HAP-1 (cell line): ENCODE measurements around the gene LMO7.
"Not testable (repeated sequence)": the region's sequence is repeated elsewhere in the genome, so short reads cannot be mapped to it uniquely, and the experiment has no call there.

Experiments
- DNase-seq, 2 experiments: peaks; one replicate each; pipeline ENCODE4 v3.0.0-alpha.2; 2016 to 2020; ENCODE audit warnings: low spot score in 2 of 2
- H3K27me3 ChIP-seq: fragments of 250-450 bp; sonication (Bioruptor Pico); 2 replicates; pipeline ENCODE4 v1.5.1; 2020; ENCODE audit warnings: low read depth, mild to moderate bottlenecking, moderate library complexity
- H3K36me3 ChIP-seq: fragments of 250-450 bp; sonication (Bioruptor Pico); replicated peaks from 2 replicates; pipeline ENCODE4 v1.5.1; 2020; ENCODE audit warnings: mild to moderate bottlenecking
- H3K4me1 ChIP-seq: fragments of 250-450 bp; sonication (Bioruptor Pico); 2 replicates; pipeline ENCODE4 v1.5.1; 2020; ENCODE audit warnings: mild to moderate bottlenecking
- H3K4me3 ChIP-seq: fragments of 250-450 bp; sonication (Bioruptor Pico); 2 replicates; pipeline ENCODE4 v1.5.1; 2020; ENCODE audit warnings: mild to moderate bottlenecking, moderate library complexity
- H3K9me3 ChIP-seq: fragments of 250-450 bp; sonication (Bioruptor Pico); 2 replicates; pipeline ENCODE4 v1.5.1; 2020; ENCODE audit warnings: mild to moderate bottlenecking, moderate library complexity
- in situ Hi-C: fragments of 300-500 bp; cut with MboI; formaldehyde crosslinking; loops from 3 replicates; pipeline ENCODE4 v1.14.3; 2020; ENCODE audit warnings: low sequenced_read_pairs, inconsistent platforms, mixed read lengths

LMO7 gene

DNA sequence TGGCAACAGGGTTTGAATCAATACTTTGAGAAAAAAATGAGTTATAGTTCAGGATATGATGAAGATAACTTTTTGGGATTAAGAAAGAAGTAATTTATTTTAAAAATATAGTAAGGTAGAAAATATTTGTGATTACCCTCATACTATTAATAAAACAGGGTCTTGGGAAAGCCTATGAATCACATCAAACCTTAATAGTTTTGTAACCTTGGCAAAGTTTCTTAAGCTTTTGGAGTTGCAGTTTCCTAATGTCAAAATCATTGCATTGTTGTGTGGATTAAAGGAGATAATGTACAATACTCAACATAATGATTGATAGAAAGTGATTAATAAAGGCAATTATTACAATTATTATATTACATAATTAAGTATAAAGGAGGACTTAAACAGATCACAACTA is 149.0 kb downstream of the LMO7 start:
- Histone ChIP-seq H3K27me3 (no peaks in the 10 kb centered on the region), H3K4me1 (no peaks in the 10 kb centered on the region), H3K4me3 (no peak overlapping the region), H3K9me3 (no peaks in the 10 kb centered on the region), H3K36me3 (no peaks in the 10 kb centered on the region)
- in situ Hi-C loops: no loop called here
- no peak for DNase-seq

DNA sequence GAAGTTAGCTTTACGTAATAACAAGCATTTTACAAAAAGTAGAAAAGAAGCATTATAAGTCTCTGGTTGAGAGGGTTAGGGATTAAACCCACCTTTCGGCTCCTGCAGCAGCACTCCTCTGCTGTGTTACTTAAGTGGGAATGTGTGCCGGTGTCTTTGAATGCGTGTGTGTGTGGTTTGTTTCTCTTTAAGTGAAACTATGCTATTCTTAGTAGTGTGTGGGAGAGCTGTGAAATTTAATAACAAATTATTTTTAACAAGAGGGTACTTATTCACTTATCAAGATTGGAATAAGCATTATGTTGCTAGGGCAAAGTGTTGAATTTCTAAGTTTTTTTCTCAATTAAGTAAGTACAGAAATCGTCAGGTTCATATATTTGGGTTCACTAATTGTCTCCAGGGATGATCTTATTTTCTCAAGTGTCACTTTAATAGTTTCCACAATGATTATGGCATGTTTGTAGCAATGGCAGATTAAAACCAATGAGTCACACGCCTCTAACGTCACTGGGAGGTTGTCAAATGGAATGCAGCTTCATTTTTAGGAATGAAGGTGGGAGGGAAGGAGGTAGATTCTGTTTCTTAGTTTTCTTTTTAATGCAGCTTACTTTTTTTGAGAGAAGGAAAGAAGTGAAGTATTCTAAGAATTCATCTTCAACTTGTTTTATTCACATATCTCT is 151.3 kb downstream of the LMO7 start:
- H3K4me3 ChIP-seq: no peak overlapping the region
- H3K4me1 ChIP-seq: peaks cover 7% of the 10 kb centered on the region
- H3K27me3 ChIP-seq: no peaks in the 10 kb centered on the region
- H3K9me3 ChIP-seq: no peaks in the 10 kb centered on the region
- no peaks in the 10 kb centered on the region for H3K36me3 ChIP-seq
- DNase-seq: no peak
- in situ Hi-C loops: no loop called here

DNA sequence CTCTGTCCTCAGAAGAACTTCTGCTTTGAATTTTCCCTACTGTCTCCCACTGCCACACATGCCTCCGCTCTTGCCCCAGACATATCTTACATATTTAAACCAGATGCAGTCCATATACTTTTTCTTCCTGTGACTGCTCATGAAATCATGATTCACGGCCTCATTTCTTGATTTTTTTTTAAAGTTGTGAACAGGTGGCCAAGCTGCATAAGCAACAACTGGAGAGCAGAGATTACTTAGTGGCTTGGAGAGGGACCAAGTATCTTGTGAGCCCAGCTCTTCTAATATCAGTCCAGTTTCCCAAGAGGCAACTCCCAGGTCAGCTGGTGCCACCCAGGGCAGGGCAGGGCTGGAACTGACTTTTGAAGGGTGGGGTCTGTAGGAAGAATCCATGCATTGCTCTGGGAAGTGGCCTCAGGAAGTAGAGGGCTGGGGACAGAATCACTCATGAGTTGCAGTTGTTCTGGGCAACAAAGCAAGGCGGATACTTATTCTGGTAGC is 152.4 kb downstream of the LMO7 start:
- Histone ChIP-seq H3K4me1 (peaks cover 10% of the 10 kb centered on the region), H3K36me3 (no peaks in the 10 kb centered on the region), H3K27me3 (no peaks in the 10 kb centered on the region), H3K9me3 (no peaks in the 10 kb centered on the region), H3K4me3 (no peak overlapping the region)
- no peak for DNase-seq
- in situ Hi-C loops: no loop called here

DNA sequence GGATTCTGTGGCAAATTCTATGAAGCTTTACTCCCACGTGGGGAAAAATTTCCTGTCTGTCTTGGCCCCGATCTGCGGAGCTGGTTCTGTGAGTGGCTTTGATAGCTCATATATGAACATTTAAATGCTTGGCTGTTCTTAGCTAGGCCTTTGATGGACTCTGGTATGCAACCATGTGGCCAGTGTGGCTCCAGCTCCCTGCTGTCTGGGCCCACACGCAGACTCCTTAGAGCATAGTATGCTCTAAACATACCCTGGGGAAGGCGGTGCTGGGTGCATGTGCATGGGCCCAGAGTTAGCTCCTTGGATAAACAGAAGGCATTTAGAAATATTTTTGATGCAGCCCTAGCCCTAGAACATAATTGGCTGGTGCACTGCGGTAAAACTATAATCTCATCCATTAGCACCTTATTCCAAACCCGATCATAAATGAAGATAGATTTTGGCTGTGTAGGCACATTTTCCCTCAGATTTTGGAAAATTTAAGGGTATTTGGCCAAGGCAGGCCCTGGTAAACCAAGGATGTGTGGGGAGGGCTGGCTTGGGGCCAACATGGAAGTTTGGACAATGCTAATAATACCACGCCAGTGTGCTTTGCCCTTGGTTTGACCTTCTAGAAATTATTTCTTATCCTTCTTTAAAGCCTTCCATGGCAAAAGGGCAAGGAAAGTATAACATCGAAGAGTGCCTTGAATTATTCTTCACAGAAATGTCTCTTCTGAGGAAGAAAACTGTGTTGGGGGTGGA is 153.5 kb downstream of the LMO7 start:
- DNase-seq: no peak
- Histone ChIP-seq H3K9me3 (no peaks in the 10 kb centered on the region), H3K4me3 (no peak overlapping the region), H3K4me1 (peaks cover 10% of the 10 kb centered on the region), H3K27me3 (no peaks in the 10 kb centered on the region), H3K36me3 (no peaks in the 10 kb centered on the region)
- in situ Hi-C loops: no loop called here

DNA sequence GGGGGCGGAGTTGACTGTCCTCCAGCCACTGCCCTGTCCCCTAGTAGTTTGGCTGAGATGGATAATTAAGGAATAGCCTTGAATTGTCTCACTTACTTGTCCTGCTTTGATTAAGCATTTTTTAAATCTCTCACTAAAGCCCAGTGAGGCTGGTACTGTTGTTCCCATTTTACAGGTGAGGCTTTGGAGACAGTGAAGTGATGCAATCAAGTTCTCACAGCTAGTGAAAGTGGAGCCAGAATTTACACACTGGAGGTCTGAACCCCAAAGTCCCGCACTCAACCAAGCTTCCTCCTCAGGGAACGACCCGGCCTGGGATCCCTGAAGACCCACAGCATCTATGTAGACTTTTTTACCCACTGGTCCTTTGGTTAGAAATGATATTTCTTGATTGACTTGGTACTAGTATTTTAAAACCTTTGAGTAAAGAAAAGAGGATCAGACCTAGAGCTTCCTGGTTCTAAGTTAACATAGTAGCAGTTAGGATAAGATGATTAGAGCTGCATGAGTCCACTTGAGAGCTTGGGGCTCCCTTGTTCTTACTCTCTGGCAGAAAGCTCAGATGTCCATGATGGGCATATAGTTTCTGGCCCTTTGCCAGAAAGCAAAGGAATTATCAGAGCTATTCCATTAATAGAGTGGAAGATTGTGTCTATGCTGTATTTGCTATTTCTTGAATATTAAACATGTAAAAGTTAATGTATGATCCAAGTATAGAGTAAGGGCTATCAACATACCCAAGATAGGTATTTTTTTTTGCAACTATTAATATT is 154.3 kb downstream of the LMO7 start:
- in situ Hi-C loops: no loop called here
- Histone ChIP-seq H3K27me3 (no peaks in the 10 kb centered on the region), H3K9me3 (no peaks in the 10 kb centered on the region), H3K36me3 (no peaks in the 10 kb centered on the region), H3K4me3 (no peak overlapping the region), H3K4me1 (peaks cover 10% of the 10 kb centered on the region)
- no peak for DNase-seq

DNA sequence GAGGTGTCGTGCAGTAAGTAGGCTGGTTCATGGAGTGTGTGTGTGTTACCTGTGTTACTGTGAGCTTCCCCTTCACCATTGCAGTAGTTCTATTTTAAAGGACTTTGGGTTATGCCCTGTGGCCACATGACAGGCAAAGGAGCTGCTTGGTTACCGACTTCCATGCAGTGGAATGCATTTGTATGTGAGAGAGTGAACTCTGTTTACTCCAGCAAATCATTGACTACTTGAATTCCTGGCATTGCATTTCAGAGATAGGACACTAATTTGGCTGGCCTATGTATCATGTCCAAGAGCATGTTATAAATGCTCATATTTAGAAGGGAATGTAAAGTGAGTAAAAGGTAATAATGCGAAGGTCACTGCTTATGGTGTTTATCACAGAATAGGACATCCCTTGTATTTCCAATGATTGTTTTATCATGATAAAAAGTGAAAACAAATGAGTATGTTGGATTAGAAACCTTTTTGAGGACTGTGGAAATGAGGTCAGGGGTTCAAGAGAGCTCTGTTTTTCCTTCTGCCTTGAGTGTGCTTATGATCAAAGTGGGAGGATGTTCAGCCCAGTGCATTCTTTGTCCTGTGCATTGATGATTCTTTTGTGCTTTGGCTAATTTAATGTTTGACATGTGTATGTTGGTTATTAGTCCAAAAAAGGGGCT is 156.5 kb downstream of the LMO7 start:
- H3K9me3 ChIP-seq: no peaks in the 10 kb centered on the region
- no peaks in the 10 kb centered on the region for H3K27me3 ChIP-seq
- in situ Hi-C loops: no loop called here
- H3K4me1 ChIP-seq: peaks cover 10% of the 10 kb centered on the region
- H3K4me3 ChIP-seq: no peak overlapping the region
- peaks cover 5% of the 10 kb centered on the region; the same call in 1 of the 2 replicates for H3K36me3 ChIP-seq
- no peak for DNase-seq

DNA sequence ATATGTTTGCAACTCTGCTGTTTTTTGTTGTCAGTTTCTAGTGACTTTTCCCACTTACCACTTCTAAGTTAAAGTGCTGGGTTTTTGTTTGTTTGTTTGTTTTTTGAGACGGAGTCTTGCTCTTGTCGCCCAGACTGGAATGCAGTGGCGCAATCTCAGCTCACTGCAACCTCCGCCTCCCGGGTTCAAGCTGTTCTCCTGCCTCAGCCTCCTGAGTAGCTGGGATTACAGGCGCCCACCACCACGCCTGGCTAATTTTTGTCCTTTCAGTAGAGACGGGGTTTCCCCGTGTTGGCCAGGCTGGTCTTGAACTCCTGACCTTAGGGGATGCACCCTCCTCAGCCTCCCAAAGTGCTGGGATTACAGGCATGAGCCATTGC is 157.0 kb downstream of the LMO7 start:
- H3K27me3 ChIP-seq, in situ Hi-C loops, DNase-seq, H3K4me3 ChIP-seq, H3K9me3 ChIP-seq, H3K4me1 ChIP-seq, H3K36me3 ChIP-seq: not testable (repeated sequence)

DNA sequence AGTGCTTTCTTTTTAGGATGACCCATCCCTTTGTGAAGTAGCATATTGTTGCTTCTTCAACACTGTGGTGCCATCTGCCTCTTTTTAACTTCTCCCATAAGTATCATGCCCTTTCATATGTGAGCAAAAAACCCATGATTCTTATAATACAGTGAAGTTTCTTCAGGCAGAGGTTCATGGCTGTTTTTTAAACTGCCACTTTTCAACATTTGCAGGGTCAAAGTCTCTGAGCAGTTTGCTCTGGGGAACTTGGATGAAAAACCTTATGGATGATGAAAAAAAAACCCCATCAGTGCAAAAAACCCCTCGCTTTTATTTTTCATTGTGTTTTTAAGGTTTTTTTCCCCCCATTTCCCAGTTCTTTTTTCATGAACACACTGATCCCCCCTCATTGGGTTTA is 158.5 kb downstream of the LMO7 start:
- no peak for DNase-seq
- in situ Hi-C loops: no loop called here
- H3K9me3 ChIP-seq: no peaks in the 10 kb centered on the region
- H3K27me3 ChIP-seq: no peaks in the 10 kb centered on the region
- H3K36me3 ChIP-seq: peaks cover 10% of the 10 kb centered on the region; the same call in 1 of the 2 replicates
- no peak overlapping the region for H3K4me3 ChIP-seq
- peaks cover 10% of the 10 kb centered on the region for H3K4me1 ChIP-seq

DNA sequence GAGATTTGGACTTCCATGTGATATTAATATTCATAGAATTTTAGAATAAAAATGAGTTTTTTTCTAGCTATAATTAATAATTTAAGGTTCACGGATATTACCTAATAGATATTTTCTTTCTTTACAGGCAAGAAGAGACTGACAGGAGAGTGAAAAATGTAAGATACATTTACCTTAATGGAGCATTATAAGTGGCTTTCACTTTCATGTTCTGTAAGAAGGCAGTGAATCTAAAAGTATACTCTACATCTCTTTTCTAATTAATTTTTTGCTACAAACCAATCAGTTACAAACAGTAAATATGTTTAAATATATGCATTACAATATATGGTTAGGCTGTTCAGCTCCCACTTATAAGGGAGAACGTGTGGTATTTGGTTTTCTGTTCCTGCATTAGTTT is 159.1 kb downstream of the LMO7 start:
- H3K36me3 ChIP-seq: peaks cover 10% of the 10 kb centered on the region; the same call in 1 of the 2 replicates
- in situ Hi-C loops: no loop called here
- DNase-seq: no peak
- peaks cover 10% of the 10 kb centered on the region for H3K4me1 ChIP-seq
- no peaks in the 10 kb centered on the region for H3K9me3 ChIP-seq
- H3K4me3 ChIP-seq: no peak overlapping the region
- H3K27me3 ChIP-seq: no peaks in the 10 kb centered on the region

DNA sequence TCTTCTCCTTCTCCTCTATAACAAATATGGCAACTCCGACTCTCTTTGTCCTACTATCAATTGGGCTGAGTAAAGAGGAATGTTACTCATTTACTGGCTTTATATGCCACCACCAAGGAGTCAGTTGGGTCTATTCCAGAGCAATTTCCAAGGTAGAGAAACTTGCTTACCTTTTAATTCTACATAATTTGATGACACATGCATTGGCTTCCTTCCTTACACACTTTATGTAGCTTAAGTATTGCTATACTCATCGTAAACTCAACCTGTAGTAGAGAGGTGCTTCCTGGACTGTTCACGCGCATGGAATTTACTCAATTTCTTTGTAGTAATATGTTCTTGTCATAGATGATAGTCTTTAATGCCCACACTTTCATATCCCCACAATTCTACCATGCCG is 160.7 kb downstream of the LMO7 start:
- peaks cover 10% of the 10 kb centered on the region; the same call in 1 of the 2 replicates for H3K36me3 ChIP-seq
- peaks cover 2% of the 10 kb centered on the region; the same call in 1 of the 2 replicates for H3K4me1 ChIP-seq
- DNase-seq: no peak
- H3K9me3 ChIP-seq: no peaks in the 10 kb centered on the region
- H3K4me3 ChIP-seq: no peak overlapping the region
- H3K27me3 ChIP-seq: no peaks in the 10 kb centered on the region
- in situ Hi-C loops: no loop called here

DNA sequence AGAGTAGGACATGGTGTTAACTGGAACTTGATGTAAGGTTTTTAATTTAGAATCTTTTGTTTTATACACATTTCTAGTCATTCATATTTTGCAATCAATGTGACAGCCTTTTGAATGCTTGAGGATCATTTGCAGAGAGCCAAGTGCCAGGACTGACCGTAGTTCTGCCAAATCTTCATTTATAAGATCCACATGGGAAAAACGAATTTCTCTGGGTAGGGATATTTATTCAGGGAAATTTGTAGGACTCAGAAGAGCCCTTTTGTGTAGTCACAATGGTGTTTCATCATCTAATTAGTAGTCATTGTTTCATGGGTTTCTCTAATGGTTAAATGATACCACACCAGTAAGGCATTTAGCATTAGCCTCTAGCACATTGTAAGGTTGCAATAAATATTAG is 161.1 kb downstream of the LMO7 start:
- no peaks in the 10 kb centered on the region for H3K9me3 ChIP-seq
- H3K36me3 ChIP-seq: peaks cover 10% of the 10 kb centered on the region; the same call in 1 of the 2 replicates
- in situ Hi-C loops: no loop called here
- peaks cover 2% of the 10 kb centered on the region; the same call in 1 of the 2 replicates for H3K4me1 ChIP-seq
- no peaks in the 10 kb centered on the region for H3K27me3 ChIP-seq
- no peak for DNase-seq
- no peak overlapping the region for H3K4me3 ChIP-seq

DNA sequence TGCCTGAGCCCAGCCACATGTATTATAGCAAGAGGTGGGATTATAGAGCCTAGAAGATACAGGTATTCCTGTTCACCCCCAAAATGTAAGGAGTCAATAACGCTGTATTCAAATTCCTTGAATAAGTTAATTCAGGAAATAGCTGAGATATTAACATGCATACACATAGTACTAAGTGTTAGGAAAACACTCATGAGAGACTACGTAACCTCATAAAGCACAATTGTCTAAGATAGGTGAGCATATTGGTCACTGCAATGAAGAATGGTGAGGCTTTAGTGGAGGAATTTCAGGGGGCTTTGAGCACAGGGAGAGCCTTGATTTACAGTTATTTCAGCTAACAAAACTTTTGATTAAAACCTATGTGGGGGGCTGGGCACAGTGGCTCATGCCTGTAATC is 161.6 kb downstream of the LMO7 start:
- H3K4me1 ChIP-seq: peaks cover 2% of the 10 kb centered on the region
- in situ Hi-C loops: no loop called here

More for the DNA sequence above, 161.6 kb downstream of the LMO7 start:
- H3K4me3 ChIP-seq: no peak overlapping the region
- peaks cover 10% of the 10 kb centered on the region; the same call in 1 of the 2 replicates for H3K36me3 ChIP-seq
- no peaks in the 10 kb centered on the region for H3K27me3 ChIP-seq
- H3K9me3 ChIP-seq: no peaks in the 10 kb centered on the region
- no peak for DNase-seq
